Thymus (tissue), 11 donors: Measurements from ENCODE around the gene AKR1B1. TPM values are rescaled to one million over a fixed set of nuclear protein-coding genes. Genes with fewer than 3 reads are reported as not detected.

Experiments
- DNase-seq, 9 donors: peaks; one replicate each; pipeline ENCODE4 v3.0.0-alpha.2; 2013; ENCODE audit warnings: low spot score in 9 of 9, low read depth in 6 of 9, missing footprints in 1 of 9
- H3K27ac ChIP-seq, 2 donors: one replicate each; pipeline ENCODE4 v1.5.1; 2013; ENCODE audit warnings: control low read depth in 1 of 2, low read depth in 1 of 2, low read length in 1 of 2, mild to moderate bottlenecking in 1 of 2, moderate library complexity in 1 of 2
- H3K27me3 ChIP-seq, 2 donors: one replicate each; pipeline ENCODE4 v1.5.1; 2013; ENCODE audit warnings: low read length in 1 of 2; ENCODE audit not compliant: control insufficient read depth in 2 of 2, insufficient read depth in 1 of 2
- H3K36me3 ChIP-seq, 2 donors: one replicate each; pipeline ENCODE4 v1.5.1; 2013; ENCODE audit warnings: low read length in 1 of 2, mild to moderate bottlenecking in 1 of 2, moderate library complexity in 1 of 2; ENCODE audit not compliant: control insufficient read depth in 2 of 2, insufficient read depth in 2 of 2
- H3K4me1 ChIP-seq, 2 donors: one replicate each; pipeline ENCODE4 v1.5.1; 2013; ENCODE audit warnings: low read length in 2 of 2; ENCODE audit not compliant: control insufficient read depth in 2 of 2, insufficient read depth in 2 of 2
- H3K4me3 ChIP-seq, 2 donors: one replicate each; pipeline ENCODE4 v1.5.1; 2013; ENCODE audit warnings: low read length in 2 of 2, control low read depth in 1 of 2, mild to moderate bottlenecking in 1 of 2
- H3K9me3 ChIP-seq, 2 donors: one replicate each; pipeline ENCODE4 v1.5.1; 2013; ENCODE audit warnings: low read length in 1 of 2, mild to moderate bottlenecking in 1 of 2; ENCODE audit not compliant: control insufficient read depth in 2 of 2, insufficient read depth in 1 of 2
- WGBS: extraction: QIAGEN DNeasy Blood & Tissue Kit; methylation state at CpG from one replicate; pipeline ENCODE4 v1.1.7; 2013; 5-methylcytosine and 5-hydroxymethylcytosine counted together
- polyA plus RNA-seq: library from polyadenylated mRNA; stranded (reverse); fragments of 200-250 nt; gene quantifications from one replicate; pipeline ENCODE4 v1.2.3, GENCODE V29; 2013
- total RNA-seq: library from RNA; stranded (reverse); fragments of 120-200 nt; gene quantifications from one replicate; pipeline ENCODE4 v1.2.4, GENCODE V29; 2013
- donor health status: healthy.

Gene AKR1B1
- total and polyA plus RNA-seq, 2 donors: 32.4 to 53.5 TPM

GRCh38 chr7:134405299-134405698 is 53.6 kb downstream of the AKR1B1 start:
- Histone ChIP-seq H3K36me3 (no peaks in the 10 kb centered on the region), H3K4me1 (no peaks in the 10 kb centered on the region), H3K27ac (no peak overlapping the region), H3K4me3 (no peak overlapping the region), H3K9me3 (no peaks in the 10 kb centered on the region), H3K27me3 (no peaks in the 10 kb centered on the region)
- 64% methylated on average over 3 of the region's 3 CpGs for WGBS
- DNase-seq: no peak

GRCh38 chr7:134403062-134403461 is 55.8 kb downstream of the AKR1B1 start:
- no peaks in the 10 kb centered on the region for H3K36me3 ChIP-seq
- H3K4me1 ChIP-seq: no peaks in the 10 kb centered on the region
- H3K4me3 ChIP-seq: no peak overlapping the region
- 97% methylated on average over 1 of the region's 1 CpG for WGBS
- no peak for DNase-seq
- H3K27me3 ChIP-seq: no peaks in the 10 kb centered on the region
- no peaks in the 10 kb centered on the region for H3K9me3 ChIP-seq
- no peak overlapping the region for H3K27ac ChIP-seq

GRCh38 chr7:134400859-134401258 is 58.0 kb downstream of the AKR1B1 start:
- no peaks in the 10 kb centered on the region for H3K27me3 ChIP-seq

GRCh38 chr7:134396031-134396430 is 62.9 kb downstream of the AKR1B1 start:
- H3K4me3 ChIP-seq: no peak overlapping the region
- no peaks in the 10 kb centered on the region for H3K9me3 ChIP-seq
- no peaks in the 10 kb centered on the region for H3K27me3 ChIP-seq
- H3K4me1 ChIP-seq: no peaks in the 10 kb centered on the region
- no peak overlapping the region for H3K27ac ChIP-seq
- WGBS: 92% methylated on average over 5 of the region's 5 CpGs
- no peaks in the 10 kb centered on the region for H3K36me3 ChIP-seq
- no peak for DNase-seq

More at GRCh38 chr7:134400859-134401258, 58.0 kb downstream of the AKR1B1 start:
- H3K4me1 ChIP-seq: no peaks in the 10 kb centered on the region
- 99% methylated on average over 2 of the region's 2 CpGs for WGBS
- DNase-seq: no peak
- no peak overlapping the region for H3K27ac ChIP-seq
- no peaks in the 10 kb centered on the region for H3K36me3 ChIP-seq
- H3K4me3 ChIP-seq: no peak overlapping the region
- H3K9me3 ChIP-seq: no peaks in the 10 kb centered on the region

- Histone ChIP-seq H3K36me3 (no peaks in the 10 kb centered on the region), H3K27me3 (no peaks in the 10 kb centered on the region), H3K4me1 (no peaks in the 10 kb centered on the region), H3K9me3 (no peaks in the 10 kb centered on the region), H3K4me3 (no peak overlapping the region), H3K27ac (no peak overlapping the region)
- 94% methylated on average over 4 of the region's 4 CpGs for WGBS
- no peak for DNase-seq
Measured at GRCh38 chr7:134395604-134396003, 63.3 kb downstream of the AKR1B1 start.

- DNase-seq: no peak
- H3K9me3 ChIP-seq: no peaks in the 10 kb centered on the region
- no peaks in the 10 kb centered on the region for H3K4me1 ChIP-seq
- no peaks in the 10 kb centered on the region for H3K36me3 ChIP-seq
- no peaks in the 10 kb centered on the region for H3K27me3 ChIP-seq
- 83% methylated on average over 5 of the region's 5 CpGs for WGBS
- no peak overlapping the region for H3K4me3 ChIP-seq
- no peak overlapping the region for H3K27ac ChIP-seq
Measured at GRCh38 chr7:134394056-134394455, 64.8 kb downstream of the AKR1B1 start.

Other genes with a start within 250 kb of the AKR1B1 start
- gene SLC35B4, start 142.2 kb downstream of the AKR1B1 start, total RNA-seq: 6.1 TPM
- gene SLC35B4, start 142.2 kb downstream of the AKR1B1 start, polyA plus RNA-seq: 5.0 TPM
- 6.6 TPM for gene AKR1B10, start 68.5 kb upstream of the AKR1B1 start, total RNA-seq
- gene AKR1B10, start 68.5 kb upstream of the AKR1B1 start, polyA plus RNA-seq: 64.3 TPM
- gene AKR1B15, start 90.0 kb upstream of the AKR1B1 start, total RNA-seq: 0.24 TPM
- 2.0 TPM for gene AKR1B15, start 90.0 kb upstream of the AKR1B1 start, polyA plus RNA-seq
- 23.1 TPM for gene BPGM, start 187.8 kb upstream of the AKR1B1 start, total RNA-seq
- gene BPGM, start 187.8 kb upstream of the AKR1B1 start, polyA plus RNA-seq: 23.1 TPM